Measurements from ENCODE around the gene HOXD9. TPM values are rescaled to one million over a fixed set of nuclear protein-coding genes. Genes with fewer than 3 reads are reported as not detected.

HOXD9 gene
- polyA plus RNA-seq, 3 donors, result not detected

- H3K9ac ChIP-seq (ENCODE audit: insufficient read depth, low read length, poor library complexity, severe bottlenecking), result no peak overlapping the region
- peaks cover 85 to 95% (median 91%) of the 10 kb centered on the region in 3 donors for H3K27me3 Mint-ChIP-seq (ENCODE audit: low read depth in 3 of 3)
- intact Hi-C loops (cut with micrococcal nuclease), result loop anchor here in 1 of 2 donors (5.0 kb wide), 1 partner anchor 42 kb away; the partner anchor contains the start of gene HOXD9
- peak overlapping the region; percentile 44 for H3K4me2 ChIP-seq (replicated peaks; ENCODE audit: extremely low read depth, low read length, poor library complexity, severe bottlenecking)
- no peak for TF ChIP-seq CTCF (IDR thresholded peaks at IDR 0.05)
- H3K27me3 ChIP-seq (ENCODE audit: control insufficient read depth in 2 of 2, insufficient read depth in 2 of 2, low read length in 2 of 2), result peaks cover 91 to 96% of the 10 kb centered on the region in 2 donors
- H3K4me1 Mint-ChIP-seq, result peaks cover 29% of the 10 kb centered on the region
- peak overlapping the region; percentile 24 to 85 for H3K4me3 Mint-ChIP-seq
- peaks cover 8 to 78% of the 10 kb centered on the region in 2 donors for H3K9me3 ChIP-seq (replicated peaks in 1 of 2; ENCODE audit: control insufficient read depth in 1 of 2, insufficient read depth in 1 of 2, low read length in 2 of 2)
- peaks cover 8 to 15% of the 10 kb centered on the region in 2 donors for H3K36me3 Mint-ChIP-seq
- peak in 1 of 3 donors; percentile 33 for DNase-seq
- H2AFZ ChIP-seq (ENCODE audit: insufficient read depth, low read depth, low read length, poor library complexity, severe bottlenecking), result no peak overlapping the region
- H3K4me3 ChIP-seq (replicated peaks in 1 of 3; ENCODE audit: low read depth in 2 of 3, low read length in 3 of 3), result no peak overlapping the region
- H3K79me2 ChIP-seq (ENCODE audit: insufficient read depth, low read length), result no peaks in the 10 kb centered on the region
- no peak overlapping the region for H3K27ac ChIP-seq (ENCODE audit: low read depth in 1 of 2, low read length in 2 of 2)
- peaks cover 0 to 20% of the 10 kb centered on the region in 2 donors for H3K4me1 ChIP-seq (ENCODE audit: control insufficient read depth in 1 of 2, insufficient read depth in 2 of 2, low read length in 2 of 2)
- 6% methylated on average over 48 of the region's 68 CpGs for WGBS (ENCODE audit: insufficient coverage)
- no peaks in the 10 kb centered on the region for H4K20me1 ChIP-seq (ENCODE audit: insufficient read depth, low read length)
- peaks cover 10 to 51% (median 36%) of the 10 kb centered on the region in 7 donors for H3K9me3 Mint-ChIP-seq
- H3K27ac Mint-ChIP-seq, result no peak overlapping the region
- H3K36me3 ChIP-seq (replicated peaks in 1 of 2; ENCODE audit: control insufficient read depth in 1 of 2, insufficient read depth in 2 of 2, low read length in 2 of 2), result no peaks in the 10 kb centered on the region
Measured at GRCh38 chr2:176080540-176081375, 41.8 kb upstream of the HOXD9 start.

- Histone ChIP-seq H3K4me3 (replicated peaks in 1 of 3; ENCODE audit: low read depth in 2 of 3, low read length in 3 of 3) (no peak overlapping the region), H2AFZ (ENCODE audit: insufficient read depth, low read depth, low read length, poor library complexity, severe bottlenecking) (no peak overlapping the region), H4K20me1 (ENCODE audit: insufficient read depth, low read length) (no peaks in the 10 kb centered on the region), H3K79me2 (ENCODE audit: insufficient read depth, low read length) (no peaks in the 10 kb centered on the region), H3K27ac (ENCODE audit: low read depth in 1 of 2, low read length in 2 of 2) (no peak overlapping the region), H3K27me3 (ENCODE audit: control insufficient read depth in 2 of 2, insufficient read depth in 2 of 2, low read length in 2 of 2) (peaks cover 91 to 96% of the 10 kb centered on the region in 2 donors), H3K4me2 (replicated peaks; ENCODE audit: extremely low read depth, low read length, poor library complexity, severe bottlenecking) (no peak overlapping the region), H3K4me1 (ENCODE audit: control insufficient read depth in 1 of 2, insufficient read depth in 2 of 2, low read length in 2 of 2) (peaks cover 0 to 20% of the 10 kb centered on the region in 2 donors), H3K9ac (ENCODE audit: insufficient read depth, low read length, poor library complexity, severe bottlenecking) (no peak overlapping the region), H3K36me3 (replicated peaks in 1 of 2; ENCODE audit: control insufficient read depth in 1 of 2, insufficient read depth in 2 of 2, low read length in 2 of 2) (no peaks in the 10 kb centered on the region), H3K9me3 (replicated peaks in 1 of 2; ENCODE audit: control insufficient read depth in 1 of 2, insufficient read depth in 1 of 2, low read length in 2 of 2) (peaks cover 8 to 78% of the 10 kb centered on the region in 2 donors)
- intact Hi-C loops (cut with micrococcal nuclease), result loop anchor here in 1 of 2 donors (5.0 kb wide), 1 partner anchor 41 kb away; the partner anchor contains the start of gene HOXD9
- Mint-ChIP-seq H3K4me3 (peak overlapping the region in 1 of 2 donors; percentile 85), H3K27ac (no peak overlapping the region), H3K36me3 (peaks cover 8 to 13% of the 10 kb centered on the region in 2 donors), H3K27me3 (ENCODE audit: low read depth in 3 of 3) (peaks cover 85 to 95% (median 92%) of the 10 kb centered on the region in 3 donors), H3K4me1 (peaks cover 31% of the 10 kb centered on the region), H3K9me3 (peaks cover 10 to 52% (median 36%) of the 10 kb centered on the region in 7 donors)
- 5% methylated on average over 6 of the region's 17 CpGs for WGBS (ENCODE audit: insufficient coverage)
- TF ChIP-seq CTCF (IDR thresholded peaks at IDR 0.05), result no peak
- no peak for DNase-seq
Measured at GRCh38 chr2:176081376-176081836, 41.1 kb upstream of the HOXD9 start.

All from CD14-positive monocyte (primary cell).